Retinal pigment epithelial cell (primary cell): ENCODE data around the gene IP6K3.

Source experiments
- DNase-seq: peaks from one replicate; pipeline ENCODE4 v3.0.0-alpha.2; 2010; ENCODE audit warnings: low read depth
- H3K4me3 ChIP-seq: 2 replicates; pipeline ENCODE4 v1.5.1; 2011; ENCODE audit warnings: mild to moderate bottlenecking, low read length, control low read depth, moderate library complexity
- CTCF ChIP-seq: conservative IDR thresholded peaks from 2 replicates; pipeline ENCODE4 v1.5.1; 2011; ENCODE audit warnings: low read depth, low read length, control low read depth, inconsistent platforms

The IP6K3 gene

GRCh38 chr6:33766921-33767907, 20.5 kb upstream of the IP6K3 start:
- no peak for TF ChIP-seq CTCF
- H3K4me3 ChIP-seq, result no peak overlapping the region
- no peak for DNase-seq

GRCh38 chr6:33765368-33765767, 18.7 kb upstream of the IP6K3 start:
- no peak for TF ChIP-seq CTCF
- H3K4me3 ChIP-seq, result no peak overlapping the region
- no peak for DNase-seq

GRCh38 chr6:33764036-33764435, 17.3 kb upstream of the IP6K3 start:
- no peak for TF ChIP-seq CTCF
- no peak for DNase-seq
- H3K4me3 ChIP-seq, result no peak overlapping the region

- DNase-seq, result no peak
- no peak overlapping the region for H3K4me3 ChIP-seq
- TF ChIP-seq CTCF, result no peak
These were observed 16.8 kb upstream of the IP6K3 start for GRCh38 chr6:33763483-33763882.

GRCh38 chr6:33762713-33763112, 16.0 kb upstream of the IP6K3 start:
- no peak for DNase-seq
- TF ChIP-seq CTCF, result no peak
- no peak overlapping the region for H3K4me3 ChIP-seq

- H3K4me3 ChIP-seq, result no peak overlapping the region
- no peak for DNase-seq
- peak; percentile 80 for TF ChIP-seq CTCF
These were observed 15.4 kb upstream of the IP6K3 start for GRCh38 chr6:33761922-33762629.
